T1000 (cell line): ENCODE measurements around the gene BCKDHA.
A peak's percentile ranks its signal among the peaks of the same experiment; 100 is the strongest.
"Not testable (repeated sequence)": the region's sequence is repeated elsewhere in the genome, so short reads cannot be mapped to it uniquely, and the experiment has no call there.

Source experiments
- DNase-seq: peaks from one replicate; lab custom pipeline; 2025; ENCODE audit warnings: mixed read lengths; lab: John Stamatoyannopoulos, UW

Gene BCKDHA

GRCh38 chr19:41366089-41366488 lies 31.5 kb upstream of the BCKDHA start:
- DNase-seq: no peak

GRCh38 chr19:41367848-41368301 lies 29.7 kb upstream of the BCKDHA start:
- peak; percentile 18 for DNase-seq

DNA sequence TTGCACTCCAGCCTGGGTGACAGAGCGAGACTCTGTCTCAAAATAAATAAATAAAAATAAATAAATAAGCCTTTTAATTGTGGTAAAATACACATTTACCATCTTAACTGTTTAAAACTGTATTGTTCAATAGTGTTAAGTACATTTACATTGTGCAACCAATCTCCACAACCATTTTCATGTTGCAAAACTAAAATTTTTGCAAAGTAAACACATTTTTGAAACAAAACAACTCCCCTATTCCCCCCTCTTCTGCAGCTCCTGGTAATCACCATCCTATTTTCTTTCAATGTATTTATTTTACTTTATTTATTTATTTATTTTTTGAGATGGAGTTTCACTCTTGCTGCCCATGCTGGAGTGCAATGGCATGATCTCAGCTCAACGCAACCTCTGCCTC lies 27.8 kb upstream of the BCKDHA start:
- DNase-seq: no peak

DNA sequence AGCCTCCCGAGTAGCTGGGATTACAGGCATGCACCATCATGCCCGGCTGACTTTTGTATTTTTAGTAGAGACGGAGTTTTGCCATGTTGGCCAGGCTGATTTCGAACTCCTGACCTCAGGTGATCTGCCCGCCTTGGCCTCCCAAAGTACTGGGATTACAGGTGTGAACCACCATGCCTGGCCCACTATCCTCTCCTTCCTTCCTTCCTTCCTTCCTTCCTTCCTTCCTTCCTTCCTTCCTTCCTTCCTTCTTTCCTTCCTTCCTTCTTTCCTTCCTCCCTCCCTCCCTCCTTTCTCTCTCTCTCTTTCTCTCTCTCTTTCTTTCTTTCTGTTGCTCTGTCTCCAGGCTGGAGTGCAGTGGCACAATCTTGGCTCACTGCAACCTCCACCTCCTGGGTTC lies 26.5 kb upstream of the BCKDHA start:
- not testable (repeated sequence) for DNase-seq

- no peak for DNase-seq
Observed at GRCh38 chr19:41371541-41371940, 26.1 kb upstream of the BCKDHA start.

GRCh38 chr19:41372501-41372900 lies 25.1 kb upstream of the BCKDHA start:
- DNase-seq: no peak

DNA sequence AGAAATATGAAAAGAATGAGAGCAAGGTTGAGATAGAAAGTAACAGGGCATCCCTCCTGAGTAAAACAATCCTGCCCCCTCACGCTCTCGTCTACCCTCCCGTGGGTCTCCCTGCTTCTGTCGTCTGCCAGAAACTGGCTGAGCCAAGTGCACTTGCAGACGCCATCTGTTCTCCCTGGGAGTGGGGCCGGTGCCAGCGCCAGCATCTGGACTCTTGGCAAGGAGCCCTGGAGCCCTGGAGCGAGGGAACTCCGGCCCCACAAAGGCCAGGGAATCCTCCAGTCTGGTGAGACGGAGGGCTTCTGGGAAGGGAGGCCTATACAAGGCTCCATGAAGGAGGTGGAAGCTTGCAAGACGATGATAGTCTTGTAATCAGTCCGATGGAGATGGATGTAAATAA lies 23.6 kb upstream of the BCKDHA start:
- DNase-seq: peak; percentile 6

DNA sequence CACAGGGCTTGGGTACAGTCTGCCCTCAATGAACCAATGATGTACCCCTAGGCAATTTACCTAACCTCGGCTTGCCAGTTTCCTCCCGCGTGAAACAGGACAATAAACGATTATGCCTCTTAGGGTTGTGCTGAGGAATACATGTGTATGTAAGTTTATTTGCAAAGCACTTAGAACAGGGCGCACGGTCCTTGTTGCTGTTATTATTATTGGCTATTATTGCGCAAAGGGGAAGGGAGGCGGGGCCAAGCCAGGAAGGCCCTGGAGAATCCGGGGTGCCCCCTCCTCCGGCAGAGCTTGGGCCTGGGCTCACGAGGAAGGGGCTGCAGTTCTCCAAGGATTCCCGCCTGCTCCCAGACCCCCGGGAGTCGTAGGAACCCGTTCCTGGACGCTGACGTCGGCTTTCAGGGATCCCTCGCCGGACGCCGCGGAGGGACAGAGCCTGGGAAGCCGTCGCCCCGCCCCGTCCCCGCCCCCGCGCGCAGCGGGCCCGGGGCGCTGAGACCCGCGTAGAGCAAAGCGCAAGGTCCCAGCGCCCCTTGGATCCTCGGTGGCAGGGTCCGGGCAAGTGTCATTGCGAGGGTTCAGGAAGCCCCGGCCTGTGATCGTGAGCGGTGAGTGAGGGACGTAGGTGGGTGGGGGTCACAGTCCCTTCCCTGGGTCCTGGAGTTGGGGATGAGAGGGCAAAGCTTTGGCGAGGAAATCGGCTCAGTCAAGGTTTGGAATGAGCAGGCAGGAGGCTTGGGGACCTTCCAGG lies 21.2 kb upstream of the BCKDHA start, which contains the start of gene TMEM91:
Gene TMEM91 (plus strand): TSS at position 293 of the 757 bp plus-strand sequence. CDS start 1,777 bp downstream, outside the sequence.
- no peak for DNase-seq

DNA sequence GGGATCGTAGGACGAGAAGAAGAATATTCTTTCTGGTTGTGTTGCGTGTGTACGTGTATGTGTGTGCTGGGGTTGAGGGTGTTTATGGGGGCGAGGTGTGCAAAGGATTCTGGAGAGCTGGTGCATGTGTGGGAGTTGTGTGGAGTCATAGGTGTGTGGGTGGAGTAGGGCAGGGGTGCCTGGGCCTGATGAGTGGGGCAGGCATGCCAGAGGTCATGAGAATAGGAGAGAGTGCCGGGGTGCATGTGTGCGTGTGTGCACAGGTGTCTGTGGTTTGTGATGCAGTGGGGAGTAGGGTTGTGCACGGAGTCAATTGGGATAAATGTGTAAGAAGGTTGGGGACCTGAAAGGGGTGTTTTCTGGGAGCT lies 20.6 kb upstream of the BCKDHA start:
- DNase-seq: no peak

- no peak for DNase-seq
Observed at GRCh38 chr19:41377977-41378709, 19.5 kb upstream of the BCKDHA start.

- not testable (repeated sequence) for DNase-seq
Observed at GRCh38 chr19:41381536-41381935, 16.1 kb upstream of the BCKDHA start.

- DNase-seq: no peak
Observed at GRCh38 chr19:41384351-41384750, 13.3 kb upstream of the BCKDHA start.

- no peak for DNase-seq
Observed at GRCh38 chr19:41386442-41386841, 11.2 kb upstream of the BCKDHA start.

- no peak for DNase-seq
Observed at GRCh38 chr19:41391618-41392017, 6.0 kb upstream of the BCKDHA start.

GRCh38 chr19:41392775-41393174 lies 4.8 kb upstream of the BCKDHA start:
- no peak for DNase-seq

DNA sequence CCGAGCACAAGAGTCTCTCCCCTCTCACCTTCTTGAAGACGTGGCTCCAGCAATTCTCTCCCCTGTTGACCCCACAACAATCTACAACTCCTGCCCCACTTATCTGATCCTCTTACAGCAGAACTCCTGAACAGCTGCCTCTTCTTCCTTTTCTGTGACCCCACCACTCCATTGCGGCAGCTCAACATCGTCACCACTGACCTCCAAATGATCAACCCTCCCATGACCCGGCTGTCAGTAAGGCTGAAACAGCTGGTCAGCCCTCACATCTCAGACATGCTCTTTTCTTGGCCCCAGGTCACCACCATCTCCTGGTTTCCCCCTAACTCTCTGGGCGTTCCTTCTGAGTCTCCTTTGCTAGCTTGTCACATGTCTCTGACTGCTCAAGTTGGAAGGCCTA lies 2.3 kb upstream of the BCKDHA start:
- no peak for DNase-seq

GRCh38 chr19:41398050-41398418 lies 416 bp downstream of the BCKDHA start:
- no peak for DNase-seq

DNA sequence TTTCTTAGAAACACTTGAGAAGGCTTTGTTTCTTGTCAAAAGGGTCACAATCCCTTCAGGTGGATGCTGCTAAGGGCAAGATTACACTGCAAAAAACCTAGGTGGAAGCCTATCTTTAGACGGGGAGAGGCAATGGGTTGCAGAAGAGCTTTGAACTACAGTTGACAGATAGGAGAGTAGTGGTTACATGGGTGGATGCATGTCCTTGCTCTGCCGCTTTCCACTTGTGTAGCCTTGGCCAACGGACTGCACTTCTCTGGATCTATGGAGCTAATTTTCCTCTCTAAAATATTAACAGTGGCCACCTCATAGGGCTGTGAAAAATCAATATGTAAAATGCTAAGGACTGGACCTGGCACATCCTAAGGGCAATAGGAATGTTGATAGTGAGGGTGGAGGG lies 980 bp downstream of the BCKDHA start:
- no peak for DNase-seq

DNA sequence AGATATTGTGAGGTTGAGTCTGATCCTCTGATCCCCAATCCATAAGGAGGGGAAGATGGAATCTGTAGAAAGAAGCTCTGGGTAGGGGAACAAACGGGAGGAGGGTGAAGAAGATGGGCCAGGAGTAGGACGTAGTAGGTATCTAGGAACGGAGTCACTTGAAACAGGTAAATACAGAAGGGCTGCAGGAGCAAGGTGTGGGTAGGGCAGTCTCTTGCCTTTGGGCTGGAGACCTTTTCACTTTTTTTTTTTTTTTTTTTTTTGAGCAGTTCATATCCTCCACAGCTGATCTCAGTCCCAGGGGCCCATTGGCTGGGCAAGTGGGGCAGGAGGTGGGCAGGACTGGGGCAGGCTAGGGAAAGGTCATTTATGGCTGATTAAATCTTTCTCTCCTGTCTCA lies 1.5 kb downstream of the BCKDHA start:
- no peak for DNase-seq

DNA sequence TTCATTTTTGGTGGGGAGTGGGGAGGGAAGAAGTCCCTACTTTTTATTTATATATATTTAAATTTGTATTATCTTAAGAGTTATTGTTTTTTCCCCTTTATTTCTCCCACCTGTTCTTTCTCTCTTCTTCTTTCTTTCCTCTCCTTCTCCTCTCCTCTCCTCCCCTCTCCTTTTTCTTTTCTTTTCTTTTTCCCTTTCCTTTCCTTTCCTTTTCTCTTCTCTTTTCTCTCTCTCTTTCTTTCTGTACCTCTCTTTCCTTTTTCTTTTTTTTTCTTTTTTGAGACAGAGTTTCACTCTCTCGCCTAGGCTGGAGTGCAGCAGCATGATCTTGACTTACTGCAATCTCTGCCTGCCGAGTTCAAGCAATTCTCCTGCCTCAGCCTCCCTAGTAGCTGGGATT lies 1.9 kb downstream of the BCKDHA start:
- DNase-seq: no peak

GRCh38 chr19:41401483-41401882 lies 3.9 kb downstream of the BCKDHA start:
- no peak for DNase-seq

DNA sequence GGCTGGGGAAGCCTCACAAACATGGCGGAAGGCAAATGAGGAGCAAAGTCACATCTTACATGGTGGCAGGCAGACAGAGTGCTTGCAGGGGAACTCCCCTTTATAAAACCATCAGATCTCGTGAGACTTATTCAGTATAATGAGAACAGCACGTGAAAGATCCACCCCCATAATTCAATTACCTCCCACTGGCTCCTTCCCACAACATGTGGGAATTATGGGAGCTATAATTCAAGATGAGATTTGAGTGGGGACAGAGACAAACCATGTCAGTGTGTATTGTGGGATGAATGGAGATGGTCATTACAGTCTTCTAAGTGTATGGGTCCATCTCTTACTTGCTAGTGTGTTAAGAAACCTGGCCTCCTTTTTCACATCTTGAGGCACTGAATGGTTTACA lies 4.4 kb downstream of the BCKDHA start:
- DNase-seq: no peak

DNA sequence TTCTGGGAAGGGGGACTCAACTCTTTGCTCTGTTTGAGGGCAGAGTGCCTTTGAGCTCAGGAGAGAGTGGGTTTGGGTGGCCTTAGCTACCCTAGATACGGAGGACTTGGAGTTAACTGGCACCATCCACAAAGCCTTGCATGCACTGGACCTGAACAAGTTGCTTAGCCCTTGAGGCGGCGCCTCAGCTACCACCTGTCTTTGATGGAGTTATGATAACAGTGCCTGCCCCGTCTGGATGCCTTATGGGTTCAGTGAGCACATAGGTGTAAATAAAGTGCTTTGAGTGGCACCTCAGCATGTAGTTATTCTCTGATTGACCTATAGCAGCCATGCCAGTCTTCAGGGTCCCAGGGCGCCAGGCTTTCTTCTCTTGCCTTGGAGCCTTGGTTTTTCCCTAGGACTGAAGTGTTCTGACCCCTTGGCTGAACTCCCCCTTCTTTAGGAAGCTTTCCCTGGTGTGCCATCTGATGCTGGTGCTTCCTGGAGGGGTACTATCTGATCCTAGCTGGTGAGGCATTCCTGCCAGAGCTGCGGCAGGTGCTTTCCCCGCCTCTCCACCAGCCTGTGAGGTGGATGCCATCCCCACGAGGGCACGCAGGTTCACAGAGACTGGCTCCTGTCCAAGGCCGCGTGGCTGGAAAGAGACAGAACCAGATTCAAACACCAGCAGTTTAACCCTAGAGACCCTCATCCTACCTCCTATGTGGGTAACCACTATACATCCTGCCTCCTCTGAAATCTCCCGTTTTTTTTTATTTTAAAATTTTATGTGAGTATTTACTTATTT lies 5.8 kb downstream of the BCKDHA start:
- DNase-seq: no peak
